Common myeloid progenitor, CD34-positive (primary cell): ENCODE data around the gene RAD23B.

Source experiments
- CTCF ChIA-PET: fragments of 350-600 bp; sonication (Branson Sonifier 250); formaldehyde crosslinking; loops from one replicate; lab custom pipeline; 2021; ENCODE audit warnings: antibody characterized with exemption; lab: Charles Lee
- POLR2A ChIA-PET: fragments of 350-600 bp; sonication (Branson Sonifier 250); formaldehyde crosslinking; loops from one replicate; lab custom pipeline; 2021; ENCODE audit warnings: antibody characterized with exemption; lab: Charles Lee
- DNase-seq, 3 donors: peaks; one replicate each; pipeline versions ENCODE4 v3.0.0 to v3.0.0-alpha.2; 2013
- H3K27ac ChIP-seq, 2 experiments: 1 replicate in 1 of 2; 2 replicates in 1 of 2; pipeline ENCODE4 v1.7.0; 2013; ENCODE audit warnings: inconsistent platforms in 2 of 2, low read length in 2 of 2, mild to moderate bottlenecking in 2 of 2, low read depth in 1 of 2, moderate library complexity in 1 of 2; ENCODE audit not compliant: severe bottlenecking in 2 of 2, insufficient read depth in 1 of 2, poor library complexity in 1 of 2
- H3K27me3 ChIP-seq, 5 experiments: replicated peaks in 2 of 5; 1 replicate in 3 of 5; 2 replicates in 2 of 5; pipeline versions ENCODE4 v1.6.1 to v1.7.0; 2013; ENCODE audit warnings: low read length in 4 of 5, mild to moderate bottlenecking in 2 of 5, moderate library complexity in 2 of 5, inconsistent platforms in 1 of 5; ENCODE audit not compliant: insufficient read depth in 5 of 5, control insufficient read depth in 4 of 5
- H3K36me3 ChIP-seq, 4 experiments: 1 replicate in 2 of 4; 2 replicates in 2 of 4; pipeline versions ENCODE4 v1.6.1 to v1.7.0; 2013; ENCODE audit warnings: low read length in 3 of 4, control low read depth in 1 of 4, mild to moderate bottlenecking in 1 of 4; ENCODE audit not compliant: control insufficient read depth in 4 of 4, insufficient read depth in 4 of 4
- H3K4me1 ChIP-seq, 4 experiments: 1 replicate in 3 of 4; 2 replicates in 1 of 4; pipeline versions ENCODE4 v1.6.1 to v1.7.1; 2013; ENCODE audit warnings: low read length in 3 of 4, mild to moderate bottlenecking in 3 of 4, control low read depth in 1 of 4, inconsistent platforms in 1 of 4, moderate library complexity in 1 of 4; ENCODE audit not compliant: control insufficient read depth in 4 of 4, insufficient read depth in 4 of 4; ENCODE audit errors: control extremely low read depth in 1 of 4
- H3K4me3 ChIP-seq, 7 experiments: 1 replicate in 4 of 7; 2 replicates in 3 of 7; pipeline versions ENCODE4 v1.5.1 to v1.7.0; 2013; ENCODE audit warnings: mild to moderate bottlenecking in 7 of 7, low read length in 6 of 7, moderate library complexity in 6 of 7, inconsistent platforms in 2 of 7, low read depth in 2 of 7, control low read depth in 1 of 7; ENCODE audit not compliant: insufficient read depth in 4 of 7, control insufficient read depth in 1 of 7; ENCODE audit errors: extremely low read depth in 1 of 7
- H3K9me3 ChIP-seq, 5 experiments: 1 replicate in 4 of 5; 2 replicates in 1 of 5; pipeline versions ENCODE4 v1.6.1 to v1.7.1; 2013; ENCODE audit warnings: low read length in 4 of 5, mild to moderate bottlenecking in 2 of 5, inconsistent platforms in 1 of 5, low read depth in 1 of 5, moderate library complexity in 1 of 5; ENCODE audit not compliant: control insufficient read depth in 4 of 5, insufficient read depth in 2 of 5; ENCODE audit errors: control extremely low read depth in 1 of 5
- whole genome bisulfite sequencing: methylation state at CpG from one replicate; pipeline ENCODE4 v1.1.5; 2013; ENCODE audit not compliant: insufficient coverage; 5-methylcytosine and 5-hydroxymethylcytosine counted together

RAD23B gene

GRCh38 chr9:107337676-107338590, 54.9 kb downstream of the RAD23B start:
- WGBS, result 94% methylated on average over 8 of the region's 16 CpGs
- peaks cover 0 to 2% (median 0%) of the 10 kb centered on the region in 4 experiments for H3K4me1 ChIP-seq
- no peaks in the 10 kb centered on the region for H3K27me3 ChIP-seq
- POLR2A ChIA-PET, result no interaction called here
- CTCF ChIA-PET, result interaction anchor here (0.9 to 2.2 kb wide), 5 partner anchors 10 to 98 kb away, joined by 3 to 6 read pairs (median 5); no protein-coding TSS in a partner anchor
- peaks cover 7 to 29% (median 11%) of the 10 kb centered on the region in 4 experiments for H3K36me3 ChIP-seq
- H3K27ac ChIP-seq, result no peak overlapping the region
- H3K4me3 ChIP-seq, result no peak overlapping the region
- no peaks in the 10 kb centered on the region for H3K9me3 ChIP-seq
- no peak for DNase-seq

GRCh38 chr9:107338911-107339659, 56.0 kb downstream of the RAD23B start:
- H3K27me3 ChIP-seq, result no peaks in the 10 kb centered on the region
- ChIA-PET POLR2A (no interaction called here), CTCF (interaction anchor here (0.6 to 1.7 kb wide), 3 partner anchors 14 to 115 kb away, joined by 3 to 6 read pairs (median 4); no protein-coding TSS in a partner anchor)
- H3K36me3 ChIP-seq, result peaks cover 2 to 17% (median 4%) of the 10 kb centered on the region in 4 experiments
- H3K9me3 ChIP-seq, result no peaks in the 10 kb centered on the region
- DNase-seq, result no peak
- no peak overlapping the region for H3K4me3 ChIP-seq
- H3K4me1 ChIP-seq, result peaks cover 0 to 2% (median 0%) of the 10 kb centered on the region in 4 experiments
- H3K27ac ChIP-seq, result no peak overlapping the region
- 100% methylated on average over 5 of the region's 7 CpGs for WGBS

- no peaks in the 10 kb centered on the region for H3K9me3 ChIP-seq
- 33% methylated on average over 15 of the region's 18 CpGs for WGBS
- DNase-seq, result peak; percentile 53 to 72 (median 71)
- ChIA-PET POLR2A (no interaction called here), CTCF (interaction anchor here (0.7 to 3.4 kb wide), 28 partner anchors 7 to 134 kb away, joined by 3 to 38 read pairs (median 4); no protein-coding TSS in a partner anchor)
- H3K27me3 ChIP-seq, result no peaks in the 10 kb centered on the region
- H3K36me3 ChIP-seq, result peaks cover 0 to 7% (median 0%) of the 10 kb centered on the region in 4 experiments
- no peak overlapping the region for H3K4me3 ChIP-seq
- no peak overlapping the region for H3K27ac ChIP-seq
- peaks cover 0 to 2% (median 0%) of the 10 kb centered on the region in 4 experiments for H3K4me1 ChIP-seq
These were observed 58.0 kb downstream of the RAD23B start for GRCh38 chr9:107340920-107341632.

GRCh38 chr9:107342476-107343161, 59.5 kb downstream of the RAD23B start:
- H3K27me3 ChIP-seq, result peaks cover 0 to 2% (median 0%) of the 10 kb centered on the region in 5 experiments
- ChIA-PET CTCF (interaction anchor here (1.5 to 3.4 kb wide), 8 partner anchors 9 to 107 kb away, joined by 3 to 38 read pairs (median 8); no protein-coding TSS in a partner anchor), POLR2A (no interaction called here)
- peaks cover 0 to 2% (median 0%) of the 10 kb centered on the region in 4 experiments for H3K4me1 ChIP-seq
- no peak for DNase-seq
- no peak overlapping the region for H3K4me3 ChIP-seq
- peaks cover 0 to 5% (median 0%) of the 10 kb centered on the region in 4 experiments for H3K36me3 ChIP-seq
- 98% methylated on average over 6 of the region's 6 CpGs for WGBS
- no peaks in the 10 kb centered on the region for H3K9me3 ChIP-seq
- H3K27ac ChIP-seq, result no peak overlapping the region

GRCh38 chr9:107345327-107345726, 62.2 kb downstream of the RAD23B start:
- Histone ChIP-seq H3K4me3 (no peak overlapping the region), H3K9me3 (no peaks in the 10 kb centered on the region), H3K4me1 (peaks cover 0 to 2% (median 0%) of the 10 kb centered on the region in 4 experiments), H3K27me3 (peaks cover 0 to 6% (median 0%) of the 10 kb centered on the region in 5 experiments), H3K36me3 (no peaks in the 10 kb centered on the region), H3K27ac (no peak overlapping the region)
- 40% methylated on average over 1 of the region's 2 CpGs for WGBS
- POLR2A ChIA-PET, result no interaction called here
- no peak for DNase-seq
- CTCF ChIA-PET, result interaction anchor here (1.1 to 2.0 kb wide), 5 partner anchors 9 to 108 kb away, joined by 3 to 8 read pairs (median 4); no protein-coding TSS in a partner anchor

GRCh38 chr9:107348836-107349235, 65.8 kb downstream of the RAD23B start:
- Histone ChIP-seq H3K36me3 (no peaks in the 10 kb centered on the region), H3K27ac (no peak overlapping the region), H3K4me3 (no peak overlapping the region), H3K4me1 (no peaks in the 10 kb centered on the region), H3K27me3 (peaks cover 0 to 6% (median 0%) of the 10 kb centered on the region in 5 experiments), H3K9me3 (peaks cover 0 to 1% (median 0%) of the 10 kb centered on the region in 5 experiments)
- 67% methylated on average over 4 of the region's 4 CpGs for WGBS
- DNase-seq, result no peak
- CTCF ChIA-PET, result interaction anchor here (1.1 to 2.7 kb wide), 4 partner anchors 11 to 109 kb away, joined by 3 to 9 read pairs (median 4); no protein-coding TSS in a partner anchor
- POLR2A ChIA-PET, result interaction anchor here (1.0 kb wide), 1 partner anchor 17 kb away, joined by 3 read pairs; no protein-coding TSS in a partner anchor
